CD4-positive, alpha-beta memory T cell (primary cell): ENCODE results near the gene DDAH1. TPM values are rescaled to one million over a fixed set of nuclear protein-coding genes. Genes with fewer than 3 reads are reported as not detected.
"Not testable (repeated sequence)": the region's sequence is repeated elsewhere in the genome, so short reads cannot be mapped to it uniquely, and the experiment has no call there.

ENCODE experiments used
- CTCF ChIA-PET: fragments of 350-600 bp; sonication (Branson Sonifier 250); formaldehyde crosslinking; loops from one replicate; lab custom pipeline; 2021; ENCODE audit warnings: inconsistent platforms; ENCODE audit not compliant: partially characterized antibody; lab: Charles Lee
- POLR2A ChIA-PET: fragments of 350-600 bp; sonication (Branson Sonifier 250); formaldehyde crosslinking; loops from one replicate; lab custom pipeline; 2021; ENCODE audit not compliant: partially characterized antibody; lab: Charles Lee
- DNase-seq, 5 donors: peaks; one replicate each; pipeline versions ENCODE4 v3.0.0 to v3.0.0-alpha.2; 2020 to 2022; ENCODE audit warnings: mixed read lengths in 1 of 5
- H3K27ac ChIP-seq: one replicate; pipeline ENCODE4 v1.7.0; 2013; ENCODE audit warnings: low read depth, low read length
- H3K27me3 ChIP-seq: 2 replicates; pipeline ENCODE4 v1.7.0; 2013; ENCODE audit warnings: mild to moderate bottlenecking, low read length, moderate library complexity; ENCODE audit not compliant: insufficient read depth
- H3K36me3 ChIP-seq: 2 replicates; pipeline ENCODE4 v1.7.0; 2013; ENCODE audit warnings: mild to moderate bottlenecking, low read length, moderate library complexity; ENCODE audit not compliant: insufficient read depth
- H3K4me1 ChIP-seq: 2 replicates; pipeline ENCODE4 v1.7.0; 2013; ENCODE audit warnings: mild to moderate bottlenecking, low read length, moderate library complexity; ENCODE audit not compliant: insufficient read depth
- H3K4me3 ChIP-seq, 2 donors: one replicate each; pipeline ENCODE4 v1.7.0; 2013; ENCODE audit warnings: low read length in 2 of 2, mild to moderate bottlenecking in 1 of 2
- H3K9me3 ChIP-seq, 2 donors: one replicate each; pipeline ENCODE4 v1.7.0; 2013; ENCODE audit warnings: low read length in 2 of 2, control low read depth in 1 of 2; ENCODE audit not compliant: control insufficient read depth in 1 of 2
- H3K27ac Mint-ChIP-seq, 7 donors: one replicate each; pipeline ENCODE4 v1.8.0; 2020 to 2021; ENCODE audit warnings: mixed read lengths in 7 of 7, mild to moderate bottlenecking in 6 of 7, inconsistent platforms in 3 of 7, moderate library complexity in 3 of 7
- H3K27me3 Mint-ChIP-seq, 2 donors: one replicate each; pipeline ENCODE4 v1.8.0; 2020 to 2021; ENCODE audit warnings: mixed read lengths in 2 of 2
- H3K36me3 Mint-ChIP-seq, 2 donors: one replicate each; pipeline ENCODE4 v1.8.0; 2020 to 2021; ENCODE audit warnings: mixed read lengths in 2 of 2, inconsistent platforms in 1 of 2, mild to moderate bottlenecking in 1 of 2
- H3K4me1 Mint-ChIP-seq, 4 donors: one replicate each; pipeline ENCODE4 v1.8.0; 2020 to 2021; ENCODE audit warnings: mixed read lengths in 4 of 4, mild to moderate bottlenecking in 1 of 4
- H3K4me3 Mint-ChIP-seq, 8 donors: one replicate each; pipeline ENCODE4 v1.8.0; 2020 to 2021; ENCODE audit warnings: mixed read lengths in 8 of 8, mild to moderate bottlenecking in 7 of 8, moderate library complexity in 6 of 8, inconsistent platforms in 3 of 8
- H3K9me3 Mint-ChIP-seq, 8 donors: one replicate each; pipeline ENCODE4 v1.8.0; 2020 to 2021; ENCODE audit warnings: mixed read lengths in 8 of 8, mild to moderate bottlenecking in 5 of 8, inconsistent platforms in 3 of 8, moderate library complexity in 1 of 8
- intact Hi-C: fragments of 100-400 bp; cut with micrococcal nuclease; formaldehyde crosslinking; loops from one replicate; pipeline ENCODE4 v1.15.1; 2023
- polyA plus RNA-seq, 2 donors: library from polyadenylated mRNA; unstranded; fragments of 300-500 nt; fragmentation: Illumina TruSeq; gene quantifications; one replicate each; pipeline ENCODE4 v1.2.3, GENCODE V29; 2021
- total RNA-seq, 2 experiments: library from RNA; stranded (reverse); gene quantifications; one replicate each; pipeline ENCODE4 v1.2.3, GENCODE V29; 2021

DDAH1 gene
- total and polyA plus RNA-seq, 4 experiments from 2014 or later: not detected

DNA sequence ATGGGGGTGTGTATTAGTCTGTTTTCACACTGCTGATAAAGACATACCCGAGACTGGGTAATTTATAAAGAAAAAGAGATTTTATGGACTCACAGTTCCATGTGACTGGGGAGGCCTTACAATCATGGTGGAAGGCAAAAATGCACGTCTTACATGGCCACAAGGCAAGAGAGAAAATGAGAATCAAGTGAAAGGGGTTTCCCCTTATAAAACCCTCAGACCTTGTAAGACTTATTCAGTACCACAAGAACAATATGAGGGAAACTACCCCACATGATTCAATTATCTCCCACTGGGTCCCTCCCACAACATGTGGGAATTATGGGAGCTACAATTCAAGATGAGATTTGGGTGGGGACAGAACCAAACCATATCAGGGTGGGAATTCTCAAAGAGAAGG, 5.2 kb upstream of the DDAH1 start:
- H3K9me3 Mint-ChIP-seq, H3K36me3 Mint-ChIP-seq, H3K4me3 Mint-ChIP-seq, POLR2A ChIA-PET, H3K4me1 ChIP-seq, intact Hi-C loops, DNase-seq, H3K27ac ChIP-seq, H3K27me3 ChIP-seq, H3K9me3 ChIP-seq, H3K4me3 ChIP-seq, CTCF ChIA-PET, H3K27ac Mint-ChIP-seq, H3K4me1 Mint-ChIP-seq, H3K36me3 ChIP-seq: not testable (repeated sequence)
- H3K27me3 Mint-ChIP-seq: peaks cover 24% of the 10 kb centered on the region in 2 donors

DNA sequence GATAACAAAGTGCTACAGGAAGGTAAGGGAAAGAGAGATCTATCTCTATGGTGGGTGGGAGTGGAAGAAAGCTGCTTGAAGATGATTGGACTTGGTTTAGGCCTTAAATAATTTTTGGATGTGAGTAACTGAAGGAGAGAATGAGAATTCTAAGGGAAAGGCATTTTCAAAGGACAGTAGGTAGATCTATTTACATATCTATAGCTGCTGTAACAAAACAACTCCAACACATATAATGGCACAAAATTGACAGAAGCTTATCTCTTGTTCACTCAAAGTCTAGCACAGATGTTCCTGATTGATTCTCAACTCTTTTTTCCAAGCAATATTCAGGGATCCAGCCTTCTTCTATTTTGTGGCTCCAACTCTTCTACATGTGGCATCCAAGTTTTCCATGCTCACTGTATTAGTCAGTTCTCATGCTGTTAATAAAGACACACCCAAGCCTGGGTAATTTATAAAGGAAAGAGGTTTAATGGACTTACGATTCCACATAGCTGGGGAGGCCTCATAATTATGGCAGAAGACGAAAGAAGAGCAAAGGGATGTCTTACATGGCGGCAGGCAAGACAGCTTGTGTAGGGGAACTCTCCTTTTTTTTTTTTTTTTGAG, 3.1 kb upstream of the DDAH1 start:
- Mint-ChIP-seq H3K4me3 (no peak overlapping the region), H3K27ac (no peak overlapping the region), H3K36me3 (no peaks in the 10 kb centered on the region), H3K4me1 (peaks cover 2 to 17% (median 7%) of the 10 kb centered on the region in 4 donors), H3K27me3 (peaks cover 30 to 32% of the 10 kb centered on the region in 2 donors), H3K9me3 (peaks cover 0 to 5% (median 0%) of the 10 kb centered on the region in 8 donors)
- peaks cover 6% of the 10 kb centered on the region for H3K27me3 ChIP-seq
- POLR2A ChIA-PET: interaction anchor here (0.8 kb wide), 1 partner anchor 34 kb away, joined by 3 read pairs; no protein-coding TSS in a partner anchor
- H3K9me3 ChIP-seq: no peaks in the 10 kb centered on the region
- no peak overlapping the region for H3K4me3 ChIP-seq
- H3K4me1 ChIP-seq: peaks cover 4% of the 10 kb centered on the region
- no peak overlapping the region for H3K27ac ChIP-seq
- CTCF ChIA-PET: no interaction called here
- H3K36me3 ChIP-seq: no peaks in the 10 kb centered on the region
- DNase-seq: no peak
- intact Hi-C loops: no loop called here

DNA sequence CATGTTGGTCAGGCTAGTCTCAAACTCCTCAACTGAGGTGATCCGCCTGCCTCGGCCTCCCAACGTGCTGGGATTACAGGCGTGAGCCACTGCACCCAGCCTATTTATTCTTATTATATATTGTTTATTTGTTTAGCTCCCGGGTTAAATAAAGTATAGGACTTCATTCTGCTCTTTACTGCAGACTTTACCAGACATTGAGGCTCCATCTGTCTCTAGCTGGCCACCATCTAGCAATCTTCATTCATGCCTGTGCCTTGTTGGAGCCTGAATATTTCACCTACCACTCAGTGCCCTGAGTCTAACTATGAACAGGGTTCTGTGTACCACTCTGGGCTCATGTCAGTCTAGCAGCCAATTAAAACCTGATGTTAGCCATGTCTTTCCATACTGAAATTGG, 2.1 kb upstream of the DDAH1 start:
- Mint-ChIP-seq H3K36me3 (no peaks in the 10 kb centered on the region), H3K27me3 (peaks cover 39 to 42% of the 10 kb centered on the region in 2 donors), H3K9me3 (peaks cover 0 to 5% (median 1%) of the 10 kb centered on the region in 8 donors), H3K4me1 (peaks cover 2 to 19% (median 7%) of the 10 kb centered on the region in 4 donors), H3K27ac (no peak overlapping the region), H3K4me3 (peak overlapping the region in 2 of 8 donors; percentile 8 to 47)
- peaks cover 6% of the 10 kb centered on the region for H3K27me3 ChIP-seq
- H3K4me1 ChIP-seq: peaks cover 4% of the 10 kb centered on the region
- no peak overlapping the region for H3K27ac ChIP-seq
- no peaks in the 10 kb centered on the region for H3K9me3 ChIP-seq
- CTCF ChIA-PET: no interaction called here
- POLR2A ChIA-PET: no interaction called here
- no peak overlapping the region for H3K4me3 ChIP-seq
- H3K36me3 ChIP-seq: no peaks in the 10 kb centered on the region
- no peak for DNase-seq
- intact Hi-C loops: no loop called here

DNA sequence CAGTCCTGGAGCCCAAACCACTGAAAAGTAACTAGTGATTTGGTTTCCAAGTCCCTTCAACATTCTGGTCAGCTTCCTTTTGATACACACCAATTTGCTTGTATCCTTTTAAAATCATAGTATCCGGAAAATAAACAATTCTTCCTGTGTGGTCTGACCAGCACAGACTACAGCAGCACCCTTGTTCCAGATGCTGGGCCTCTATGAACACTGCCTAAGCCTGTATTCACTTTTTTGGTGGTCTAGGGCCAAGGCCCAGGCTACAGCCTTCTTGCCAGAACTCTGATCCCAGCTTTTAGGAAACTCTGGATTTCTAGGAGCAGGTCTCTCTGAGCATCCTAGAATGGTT, 801 bp upstream of the DDAH1 start:
- H3K9me3 Mint-ChIP-seq: peaks cover 0 to 5% (median 1%) of the 10 kb centered on the region in 8 donors
- no peaks in the 10 kb centered on the region for H3K36me3 Mint-ChIP-seq
- H3K27me3 Mint-ChIP-seq: peaks cover 46% of the 10 kb centered on the region in 2 donors
- DNase-seq: no peak
- Histone ChIP-seq H3K36me3 (no peaks in the 10 kb centered on the region), H3K9me3 (no peaks in the 10 kb centered on the region), H3K27me3 (peaks cover 6% of the 10 kb centered on the region), H3K27ac (no peak overlapping the region), H3K4me1 (peaks cover 4% of the 10 kb centered on the region), H3K4me3 (no peak overlapping the region)
- H3K27ac Mint-ChIP-seq: no peak overlapping the region
- CTCF ChIA-PET: no interaction called here
- H3K4me1 Mint-ChIP-seq: peaks cover 2 to 19% (median 7%) of the 10 kb centered on the region in 4 donors
- POLR2A ChIA-PET: no interaction called here
- intact Hi-C loops: no loop called here
- H3K4me3 Mint-ChIP-seq: peak overlapping the region; percentile 32 to 74 (median 66)

DNA sequence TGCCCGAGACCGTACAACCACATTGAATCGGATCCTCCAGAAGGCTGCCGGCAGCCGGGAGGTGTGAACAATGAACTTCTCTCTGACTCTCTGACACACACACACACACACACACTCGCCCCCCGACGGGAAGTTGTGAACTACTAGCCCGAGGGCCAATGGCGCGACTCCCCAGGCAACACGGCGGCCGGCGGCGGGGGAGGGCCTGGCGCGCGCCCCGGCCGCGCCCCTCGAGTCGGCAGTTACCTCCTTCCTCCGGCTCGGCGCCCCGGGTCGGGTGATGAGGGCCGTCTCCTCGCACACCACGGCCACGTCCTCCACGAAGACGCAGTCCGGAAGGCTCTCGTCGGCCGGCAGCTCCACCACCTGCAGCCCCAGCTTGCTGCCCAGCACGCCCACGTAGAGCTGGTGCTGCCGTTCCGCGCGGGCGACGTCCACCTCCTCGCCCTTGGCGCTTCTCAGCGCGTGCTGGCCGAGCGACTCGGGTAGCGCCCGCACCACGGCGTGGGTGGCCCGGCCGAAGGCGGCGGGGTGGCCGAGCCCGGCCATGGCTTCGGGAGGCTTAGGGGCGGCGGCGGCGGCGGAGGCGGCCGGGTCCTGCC, 361 bp downstream of the DDAH1 start:
- H3K4me1 ChIP-seq: peaks cover 4% of the 10 kb centered on the region
- no peak overlapping the region for H3K27ac ChIP-seq
- Mint-ChIP-seq H3K27me3 (peaks cover 44 to 47% of the 10 kb centered on the region in 2 donors), H3K4me3 (peak overlapping the region in 6 of 8 donors; percentile 48 to 63 (median 58)), H3K9me3 (peaks cover 0 to 5% (median 0%) of the 10 kb centered on the region in 8 donors), H3K36me3 (no peaks in the 10 kb centered on the region), H3K4me1 (peaks cover 2 to 19% (median 7%) of the 10 kb centered on the region in 4 donors), H3K27ac (no peak overlapping the region)
- H3K4me3 ChIP-seq: no peak overlapping the region
- no peaks in the 10 kb centered on the region for H3K36me3 ChIP-seq
- CTCF ChIA-PET: no interaction called here
- POLR2A ChIA-PET: no interaction called here
- peaks cover 6% of the 10 kb centered on the region for H3K27me3 ChIP-seq
- peak in 1 of 5 donors; percentile 1 for DNase-seq
- H3K9me3 ChIP-seq: no peaks in the 10 kb centered on the region
- intact Hi-C loops: no loop called here

DNA sequence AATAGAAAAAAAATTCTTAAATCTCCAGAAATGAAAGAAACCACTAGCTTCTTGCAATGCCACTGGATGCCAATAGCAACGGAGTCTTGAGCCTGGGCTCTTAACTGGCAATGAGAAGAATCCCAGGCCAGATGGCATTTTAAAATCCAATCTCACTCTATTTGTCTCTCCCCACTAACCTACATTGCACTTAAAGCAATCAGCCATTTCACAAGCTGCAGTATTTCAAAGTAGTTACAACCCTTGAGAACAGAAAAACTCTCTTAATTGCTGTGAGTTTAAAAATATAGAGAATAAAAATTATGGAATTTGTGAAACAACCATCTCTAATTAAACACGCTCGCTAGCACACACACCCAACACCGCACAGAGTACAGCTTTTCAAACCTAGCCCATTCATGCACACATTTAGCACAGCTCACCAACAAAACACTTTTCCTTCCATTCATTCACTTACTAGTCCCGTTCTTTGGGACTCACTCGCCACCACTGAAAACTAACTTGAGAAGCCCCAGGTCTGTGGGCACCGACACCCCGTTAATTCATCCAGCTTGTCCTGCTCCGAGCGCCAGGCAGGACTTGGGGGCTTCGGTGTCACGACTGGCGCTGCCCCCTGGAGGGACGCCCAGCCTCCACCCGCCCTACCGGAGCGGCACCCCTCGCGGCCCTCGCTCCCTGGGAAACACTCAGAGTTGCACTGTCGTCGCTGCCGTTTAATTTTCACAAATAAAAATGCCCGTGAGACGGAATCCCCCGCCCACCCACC, 1.0 kb downstream of the DDAH1 start:
- Mint-ChIP-seq H3K27me3 (peaks cover 44 to 45% of the 10 kb centered on the region in 2 donors), H3K27ac (no peak overlapping the region), H3K9me3 (peaks cover 0 to 3% (median 0%) of the 10 kb centered on the region in 8 donors), H3K4me1 (peaks cover 2 to 19% (median 7%) of the 10 kb centered on the region in 4 donors), H3K36me3 (no peaks in the 10 kb centered on the region), H3K4me3 (peak overlapping the region; percentile 3 to 63 (median 52))
- H3K27ac ChIP-seq: no peak overlapping the region
- ChIA-PET CTCF (no interaction called here), POLR2A (no interaction called here)
- intact Hi-C loops: no loop called here
- H3K36me3 ChIP-seq: no peaks in the 10 kb centered on the region
- H3K27me3 ChIP-seq: peaks cover 6% of the 10 kb centered on the region
- H3K4me1 ChIP-seq: peaks cover 4% of the 10 kb centered on the region
- H3K4me3 ChIP-seq: no peak overlapping the region
- no peak for DNase-seq
- no peaks in the 10 kb centered on the region for H3K9me3 ChIP-seq

DNA sequence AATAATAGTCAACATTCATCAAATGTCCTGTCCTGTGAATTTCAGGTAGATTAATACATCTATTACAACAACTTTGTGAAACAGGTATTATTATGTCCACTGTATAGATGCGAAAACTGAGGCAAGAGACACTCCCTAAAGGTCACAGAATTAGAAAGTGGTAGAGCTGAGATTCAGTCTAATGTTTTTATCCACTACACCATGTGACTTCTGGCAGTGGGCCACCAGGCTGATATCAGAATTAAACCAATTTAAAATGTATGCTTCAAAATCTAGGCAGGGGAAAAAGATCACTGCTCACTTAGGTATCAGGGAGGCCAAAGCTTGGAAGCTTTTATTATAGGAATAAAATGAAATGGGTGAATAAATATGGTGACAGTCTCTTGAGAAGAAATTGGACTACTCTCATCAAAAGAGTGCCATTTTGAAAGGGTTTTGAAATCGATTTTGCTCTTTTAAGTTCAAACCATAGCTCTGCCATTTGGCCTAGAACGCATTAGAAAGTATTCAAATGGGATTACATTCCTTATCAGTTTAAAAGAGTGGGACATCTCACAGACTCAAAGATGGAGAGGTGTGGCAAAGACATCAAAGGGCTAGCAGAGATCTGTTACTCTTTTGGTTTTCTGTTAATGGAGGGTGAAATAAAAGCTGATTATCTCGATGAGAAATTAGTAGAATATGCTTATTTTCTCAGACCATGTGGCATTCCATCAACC, 1.9 kb downstream of the DDAH1 start:
- no peak for DNase-seq
- ChIA-PET POLR2A (no interaction called here), CTCF (no interaction called here)
- Histone ChIP-seq H3K9me3 (no peaks in the 10 kb centered on the region), H3K4me3 (no peak overlapping the region), H3K36me3 (no peaks in the 10 kb centered on the region), H3K4me1 (peaks cover 4% of the 10 kb centered on the region), H3K27me3 (peaks cover 6% of the 10 kb centered on the region), H3K27ac (no peak overlapping the region)
- intact Hi-C loops: no loop called here
- peaks cover 38 to 41% of the 10 kb centered on the region in 2 donors for H3K27me3 Mint-ChIP-seq
- H3K9me3 Mint-ChIP-seq: peaks cover 0 to 3% (median 0%) of the 10 kb centered on the region in 8 donors
- H3K4me1 Mint-ChIP-seq: peaks cover 2 to 19% (median 7%) of the 10 kb centered on the region in 4 donors
- H3K27ac Mint-ChIP-seq: no peak overlapping the region
- peak overlapping the region in 3 of 8 donors; percentile 2 to 54 (median 17) for H3K4me3 Mint-ChIP-seq
- H3K36me3 Mint-ChIP-seq: no peaks in the 10 kb centered on the region
